Dendritic cell treated with granulocyte-macrophage colony-stimulating factor and Interleukin-4, amounts not matched to agents 40 ng/mL and 50 ng/mL, for 4 days (primary cell): Measurements from ENCODE around the gene PLCB3.

Experiments used
- H3K27ac Mint-ChIP-seq: one replicate; pipeline ENCODE4 v1.8.0; 2022; ENCODE audit warnings: mild to moderate bottlenecking, mixed read lengths
- H3K27me3 Mint-ChIP-seq: one replicate; pipeline ENCODE4 v1.8.0; 2022; ENCODE audit warnings: mild to moderate bottlenecking, mixed read lengths
- H3K36me3 Mint-ChIP-seq: one replicate; pipeline ENCODE4 v1.8.0; 2022; ENCODE audit warnings: low read depth, mixed read lengths
- H3K4me1 Mint-ChIP-seq: one replicate; pipeline ENCODE4 v1.8.0; 2022; ENCODE audit warnings: low read depth, mixed read lengths
- H3K4me3 Mint-ChIP-seq: one replicate; pipeline ENCODE4 v1.8.0; 2022; ENCODE audit warnings: mild to moderate bottlenecking, moderate library complexity, mixed read lengths
- H3K9me3 Mint-ChIP-seq: one replicate; pipeline ENCODE4 v1.8.0; 2022; ENCODE audit warnings: mixed read lengths
- intact Hi-C: fragments of 100-400 bp; cut with micrococcal nuclease; formaldehyde crosslinking; loops from one replicate; pipeline ENCODE4 v1.15.0; 2022

PLCB3 gene

GRCh38 chr11:64234647-64235379 lies 16.5 kb upstream of the PLCB3 start:
- Mint-ChIP-seq H3K27me3 (no peaks in the 10 kb centered on the region), H3K27ac (peak overlapping the region; percentile 57), H3K4me3 (peak overlapping the region; percentile 88), H3K36me3 (peaks cover 71% of the 10 kb centered on the region), H3K9me3 (no peaks in the 10 kb centered on the region), H3K4me1 (peaks cover 84% of the 10 kb centered on the region)
- intact Hi-C loops: no loop called here

- H3K4me1 Mint-ChIP-seq: peaks cover 87% of the 10 kb centered on the region
- H3K9me3 Mint-ChIP-seq: no peaks in the 10 kb centered on the region
- intact Hi-C loops: no loop called here
- peak overlapping the region; percentile 57 for H3K27ac Mint-ChIP-seq
- peaks cover 66% of the 10 kb centered on the region for H3K36me3 Mint-ChIP-seq
- H3K27me3 Mint-ChIP-seq: no peaks in the 10 kb centered on the region
- H3K4me3 Mint-ChIP-seq: peak overlapping the region; percentile 88
These were observed 15.7 kb upstream of the PLCB3 start for GRCh38 chr11:64235437-64236161.

GRCh38 chr11:64237484-64237951 lies 13.8 kb upstream of the PLCB3 start:
- peak overlapping the region; percentile 17 for H3K4me3 Mint-ChIP-seq
- H3K9me3 Mint-ChIP-seq: no peaks in the 10 kb centered on the region
- peaks cover 67% of the 10 kb centered on the region for H3K36me3 Mint-ChIP-seq
- peaks cover 78% of the 10 kb centered on the region for H3K4me1 Mint-ChIP-seq
- H3K27me3 Mint-ChIP-seq: no peaks in the 10 kb centered on the region
- intact Hi-C loops: no loop called here
- peak overlapping the region; percentile 99 for H3K27ac Mint-ChIP-seq

GRCh38 chr11:64238076-64238475 lies 13.3 kb upstream of the PLCB3 start:
- H3K4me1 Mint-ChIP-seq: peaks cover 79% of the 10 kb centered on the region
- no peak overlapping the region for H3K4me3 Mint-ChIP-seq
- H3K9me3 Mint-ChIP-seq: no peaks in the 10 kb centered on the region
- H3K27ac Mint-ChIP-seq: peak overlapping the region; percentile 99
- peaks cover 69% of the 10 kb centered on the region for H3K36me3 Mint-ChIP-seq
- no peaks in the 10 kb centered on the region for H3K27me3 Mint-ChIP-seq
- intact Hi-C loops: no loop called here

- intact Hi-C loops: no loop called here
- Mint-ChIP-seq H3K4me3 (peak overlapping the region; percentile 20), H3K4me1 (peaks cover 81% of the 10 kb centered on the region), H3K27ac (peak overlapping the region; percentile 99), H3K9me3 (no peaks in the 10 kb centered on the region), H3K27me3 (no peaks in the 10 kb centered on the region), H3K36me3 (peaks cover 78% of the 10 kb centered on the region)
These were observed 12.3 kb upstream of the PLCB3 start for GRCh38 chr11:64238999-64239398.

- intact Hi-C loops: loop anchor here (1.0 to 2.0 kb wide), 3 partner anchors 14 to 65 kb away; partner anchors contain the start of genes ESRRA, NUDT22 and TRPT1
- H3K27me3 Mint-ChIP-seq: no peaks in the 10 kb centered on the region
- peak overlapping the region; percentile 83 for H3K4me3 Mint-ChIP-seq
- H3K9me3 Mint-ChIP-seq: no peaks in the 10 kb centered on the region
- H3K27ac Mint-ChIP-seq: peak overlapping the region; percentile 99
- peaks cover 86% of the 10 kb centered on the region for H3K36me3 Mint-ChIP-seq
- H3K4me1 Mint-ChIP-seq: peaks cover 83% of the 10 kb centered on the region
These were observed 11.5 kb upstream of the PLCB3 start for GRCh38 chr11:64239662-64240434.

- intact Hi-C loops: loop anchor here (1.0 to 2.0 kb wide), 3 partner anchors 14 to 65 kb away; partner anchors contain the start of genes ESRRA, NUDT22 and TRPT1
- H3K4me1 Mint-ChIP-seq: peaks cover 83% of the 10 kb centered on the region
- H3K27me3 Mint-ChIP-seq: no peaks in the 10 kb centered on the region
- peak within 1 kb of the TSS; percentile 99 for H3K27ac Mint-ChIP-seq
- peak within 1 kb of the TSS; percentile 83 for H3K4me3 Mint-ChIP-seq
- no peaks in the 10 kb centered on the region for H3K9me3 Mint-ChIP-seq
- H3K36me3 Mint-ChIP-seq: peaks cover 85% of the 10 kb centered on the region
These were observed 10.7 kb upstream of the PLCB3 start, which contains the start of gene FKBP2 for GRCh38 chr11:64240435-64241240. FKBP2 (plus strand) TSS chr11:64241095; CDS start chr11:64242388, 1,293 bp downstream.

GRCh38 chr11:64241241-64241490 lies 10.2 kb upstream of the PLCB3 start:
- Mint-ChIP-seq H3K4me1 (peaks cover 83% of the 10 kb centered on the region), H3K27ac (peak overlapping the region; percentile 99), H3K27me3 (no peaks in the 10 kb centered on the region), H3K4me3 (peak overlapping the region; percentile 83), H3K36me3 (peaks cover 85% of the 10 kb centered on the region), H3K9me3 (no peaks in the 10 kb centered on the region)
- intact Hi-C loops: loop anchor here (2.0 kb wide), 1 partner anchor 30 kb away; no protein-coding TSS in a partner anchor

GRCh38 chr11:64241491-64242374 lies 9.6 kb upstream of the PLCB3 start:
- H3K27me3 Mint-ChIP-seq: no peaks in the 10 kb centered on the region
- peak overlapping the region; percentile 83 for H3K4me3 Mint-ChIP-seq
- intact Hi-C loops: loop anchor here (2.0 kb wide), 1 partner anchor 29 kb away; no protein-coding TSS in a partner anchor
- peak overlapping the region; percentile 99 for H3K27ac Mint-ChIP-seq
- H3K9me3 Mint-ChIP-seq: no peaks in the 10 kb centered on the region
- H3K4me1 Mint-ChIP-seq: peaks cover 78% of the 10 kb centered on the region
- H3K36me3 Mint-ChIP-seq: peaks cover 81% of the 10 kb centered on the region

GRCh38 chr11:64243236-64243854 lies 8.0 kb upstream of the PLCB3 start:
- no peak overlapping the region for H3K27ac Mint-ChIP-seq
- H3K4me3 Mint-ChIP-seq: peak overlapping the region; percentile 83
- H3K36me3 Mint-ChIP-seq: peaks cover 71% of the 10 kb centered on the region

GRCh38 chr11:64244107-64244506 lies 7.2 kb upstream of the PLCB3 start:
- H3K36me3 Mint-ChIP-seq: peaks cover 63% of the 10 kb centered on the region
- H3K4me1 Mint-ChIP-seq: peaks cover 77% of the 10 kb centered on the region
- intact Hi-C loops: no loop called here
- no peak overlapping the region for H3K27ac Mint-ChIP-seq
- no peaks in the 10 kb centered on the region for H3K9me3 Mint-ChIP-seq
- no peaks in the 10 kb centered on the region for H3K27me3 Mint-ChIP-seq
- H3K4me3 Mint-ChIP-seq: no peak overlapping the region

More at GRCh38 chr11:64243236-64243854, 8.0 kb upstream of the PLCB3 start:
- intact Hi-C loops: no loop called here
- H3K27me3 Mint-ChIP-seq: no peaks in the 10 kb centered on the region
- H3K9me3 Mint-ChIP-seq: no peaks in the 10 kb centered on the region
- peaks cover 78% of the 10 kb centered on the region for H3K4me1 Mint-ChIP-seq

GRCh38 chr11:64244966-64245365 lies 6.4 kb upstream of the PLCB3 start:
- Mint-ChIP-seq H3K27me3 (peaks cover 1% of the 10 kb centered on the region), H3K9me3 (no peaks in the 10 kb centered on the region), H3K27ac (peak overlapping the region; percentile 92), H3K4me1 (peaks cover 72% of the 10 kb centered on the region), H3K4me3 (peak overlapping the region; percentile 89), H3K36me3 (peaks cover 58% of the 10 kb centered on the region)
- intact Hi-C loops: no loop called here
